Thymus (tissue), 11 donors: Measurements from ENCODE around the gene KRTAP5-3. TPM values are rescaled to one million over a fixed set of nuclear protein-coding genes. Genes with fewer than 3 reads are reported as not detected.
"Not testable (repeated sequence)": the region's sequence is repeated elsewhere in the genome, so short reads cannot be mapped to it uniquely, and the experiment has no call there.

Source experiments
- DNase-seq, 9 donors: peaks; one replicate each; pipeline ENCODE4 v3.0.0-alpha.2; 2013; ENCODE audit warnings: low spot score in 9 of 9, low read depth in 6 of 9, missing footprints in 1 of 9
- H3K27ac ChIP-seq, 2 donors: one replicate each; pipeline ENCODE4 v1.5.1; 2013; ENCODE audit warnings: control low read depth in 1 of 2, low read depth in 1 of 2, low read length in 1 of 2, mild to moderate bottlenecking in 1 of 2, moderate library complexity in 1 of 2
- H3K27me3 ChIP-seq, 2 donors: one replicate each; pipeline ENCODE4 v1.5.1; 2013; ENCODE audit warnings: low read length in 1 of 2; ENCODE audit not compliant: control insufficient read depth in 2 of 2, insufficient read depth in 1 of 2
- H3K36me3 ChIP-seq, 2 donors: one replicate each; pipeline ENCODE4 v1.5.1; 2013; ENCODE audit warnings: low read length in 1 of 2, mild to moderate bottlenecking in 1 of 2, moderate library complexity in 1 of 2; ENCODE audit not compliant: control insufficient read depth in 2 of 2, insufficient read depth in 2 of 2
- H3K4me1 ChIP-seq, 2 donors: one replicate each; pipeline ENCODE4 v1.5.1; 2013; ENCODE audit warnings: low read length in 2 of 2; ENCODE audit not compliant: control insufficient read depth in 2 of 2, insufficient read depth in 2 of 2
- H3K4me3 ChIP-seq, 2 donors: one replicate each; pipeline ENCODE4 v1.5.1; 2013; ENCODE audit warnings: low read length in 2 of 2, control low read depth in 1 of 2, mild to moderate bottlenecking in 1 of 2
- H3K9me3 ChIP-seq, 2 donors: one replicate each; pipeline ENCODE4 v1.5.1; 2013; ENCODE audit warnings: low read length in 1 of 2, mild to moderate bottlenecking in 1 of 2; ENCODE audit not compliant: control insufficient read depth in 2 of 2, insufficient read depth in 1 of 2
- WGBS: extraction: QIAGEN DNeasy Blood & Tissue Kit; methylation state at CpG from one replicate; pipeline ENCODE4 v1.1.7; 2013; 5-methylcytosine and 5-hydroxymethylcytosine counted together
- polyA plus RNA-seq: library from polyadenylated mRNA; stranded (reverse); fragments of 200-250 nt; gene quantifications from one replicate; pipeline ENCODE4 v1.2.3, GENCODE V29; 2013
- total RNA-seq: library from RNA; stranded (reverse); fragments of 120-200 nt; gene quantifications from one replicate; pipeline ENCODE4 v1.2.4, GENCODE V29; 2013
- donor health status: healthy.

KRTAP5-3 gene
- total and polyA plus RNA-seq, 2 donors = 0.02 TPM; not detected in 1

DNA sequence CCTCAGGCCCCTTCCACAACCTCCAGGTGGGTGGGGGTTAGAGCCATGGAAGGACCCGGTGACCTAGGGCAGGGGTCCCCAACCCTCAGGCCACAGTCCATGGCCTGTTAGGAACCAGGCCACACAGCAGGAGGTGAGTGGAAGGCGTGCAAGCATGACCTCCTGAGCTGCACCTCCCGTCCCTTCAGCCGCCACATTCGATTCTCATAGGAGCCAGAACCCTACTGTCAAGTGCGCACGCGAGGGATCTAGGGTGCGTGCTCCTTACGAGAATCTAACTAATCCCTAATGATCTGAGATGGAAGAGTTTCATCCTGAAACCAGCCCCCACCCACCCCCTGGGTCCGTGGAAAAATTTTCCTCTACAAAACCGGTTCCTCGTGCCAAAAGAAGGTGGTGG, 17.3 kb upstream of the KRTAP5-3 start:
- 94% methylated on average over 13 of the region's 13 CpGs for WGBS
- Histone ChIP-seq H3K9me3 (no peaks in the 10 kb centered on the region), H3K4me3 (no peak overlapping the region), H3K27ac (no peak overlapping the region), H3K4me1 (no peaks in the 10 kb centered on the region), H3K27me3 (peaks cover 0 to 31% of the 10 kb centered on the region in 2 donors), H3K36me3 (no peaks in the 10 kb centered on the region)
- no peak for DNase-seq

DNA sequence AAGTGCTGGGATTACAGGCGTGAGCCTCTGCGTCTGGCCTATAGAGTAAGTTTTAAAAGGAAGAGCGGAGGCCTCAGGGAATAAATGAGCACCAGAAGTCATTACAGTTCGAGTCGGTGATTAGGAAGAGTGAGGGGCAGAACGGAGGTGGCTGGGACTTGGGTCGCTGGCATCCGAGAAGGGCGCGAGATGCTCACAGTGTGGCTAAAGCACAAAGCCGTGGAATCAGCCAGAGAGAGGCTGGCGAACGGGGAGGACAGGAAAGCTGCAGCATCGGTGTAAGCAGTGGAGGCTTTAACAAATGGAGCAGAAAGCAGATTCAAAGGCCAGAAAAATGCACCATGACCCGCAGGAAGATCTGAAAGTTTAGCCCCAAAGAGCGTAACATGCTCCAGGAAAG, 16.4 kb upstream of the KRTAP5-3 start:
- no peaks in the 10 kb centered on the region for H3K36me3 ChIP-seq
- peaks cover 0 to 27% of the 10 kb centered on the region in 2 donors for H3K27me3 ChIP-seq
- no peaks in the 10 kb centered on the region for H3K9me3 ChIP-seq
- H3K4me1 ChIP-seq = no peaks in the 10 kb centered on the region
- no peak overlapping the region for H3K4me3 ChIP-seq
- no peak overlapping the region for H3K27ac ChIP-seq
- no peak for DNase-seq
- 91% methylated on average over 16 of the region's 16 CpGs for WGBS

DNA sequence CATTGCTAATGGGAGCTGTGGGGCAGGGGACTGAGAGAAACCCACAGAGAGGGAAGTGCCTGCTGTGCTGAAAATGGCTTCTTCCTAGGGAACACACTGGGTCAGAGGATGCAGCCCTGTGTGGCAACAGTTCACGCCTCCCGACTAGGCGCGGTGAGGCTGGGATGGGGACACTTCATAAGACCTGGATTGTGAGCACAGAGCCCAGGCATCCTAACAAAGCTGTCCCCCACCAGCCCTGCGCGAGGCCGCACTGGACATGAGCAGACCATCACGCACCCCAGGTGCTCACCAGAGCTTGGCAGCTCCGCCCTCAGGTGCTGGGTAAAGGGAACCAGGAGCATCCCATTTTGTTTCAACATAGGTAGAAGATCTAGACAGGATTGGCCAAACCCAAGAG, 15.5 kb upstream of the KRTAP5-3 start:
- no peak overlapping the region for H3K4me3 ChIP-seq
- H3K27me3 ChIP-seq = peaks cover 0 to 18% of the 10 kb centered on the region in 2 donors
- H3K4me1 ChIP-seq = no peaks in the 10 kb centered on the region
- no peak overlapping the region for H3K27ac ChIP-seq
- WGBS = 91% methylated on average over 9 of the region's 9 CpGs
- H3K9me3 ChIP-seq = no peaks in the 10 kb centered on the region
- no peak for DNase-seq
- H3K36me3 ChIP-seq = no peaks in the 10 kb centered on the region

DNA sequence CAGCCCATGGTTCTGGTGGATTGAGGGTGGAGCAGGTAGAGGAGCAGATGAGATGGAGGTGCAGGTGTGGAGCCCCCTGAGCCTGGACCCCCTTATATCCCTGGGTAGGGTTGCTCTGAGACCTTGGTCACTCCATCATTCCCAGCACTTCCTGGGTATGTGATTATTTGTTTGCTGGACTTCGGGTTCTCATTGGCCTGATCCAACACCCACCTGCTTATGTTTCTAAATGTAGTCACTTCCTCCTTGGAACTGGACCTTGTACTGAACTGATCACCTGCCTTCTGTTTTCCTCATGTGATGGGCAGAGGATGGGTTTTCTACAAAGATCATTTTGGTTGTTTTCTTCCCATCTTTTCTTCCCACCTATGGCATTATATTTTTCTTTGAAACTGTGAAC, 13.8 kb upstream of the KRTAP5-3 start, which contains the start of gene KRTAP5-4:
Gene KRTAP5-4 (minus strand): TSS at position 53 of the 400 bp plus-strand sequence. CDS start 45 bp downstream, at position 8.
- WGBS = 64% methylated on average over 1 of the region's 1 CpG
- DNase-seq = no peak
- no peaks in the 10 kb centered on the region for H3K4me1 ChIP-seq
- H3K4me3 ChIP-seq = no peak within 1 kb of the TSS
- no peak within 1 kb of the TSS for H3K27ac ChIP-seq
- no peaks in the 10 kb centered on the region for H3K36me3 ChIP-seq
- H3K27me3 ChIP-seq = peaks cover 0 to 10% of the 10 kb centered on the region in 2 donors
- no peaks in the 10 kb centered on the region for H3K9me3 ChIP-seq

DNA sequence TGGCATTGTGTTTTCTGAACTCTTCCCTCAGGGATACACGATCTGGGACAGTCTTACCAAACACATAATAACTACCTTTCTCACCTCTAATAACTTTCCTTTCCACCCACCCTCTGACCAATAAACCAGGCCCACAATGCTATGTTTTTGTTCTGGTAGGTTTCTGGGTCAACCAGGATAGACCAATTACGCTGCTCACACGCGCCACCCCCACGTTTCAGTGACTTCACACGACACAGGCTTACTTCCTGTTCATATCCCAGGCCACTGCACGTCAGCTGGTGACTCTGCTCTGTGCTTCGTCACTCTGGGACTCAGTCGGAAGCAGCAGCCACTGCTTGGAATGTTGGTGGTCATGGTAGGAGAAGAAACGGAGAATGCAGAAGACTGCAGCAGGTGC, 11.2 kb upstream of the KRTAP5-3 start:
- Histone ChIP-seq H3K9me3 (no peaks in the 10 kb centered on the region), H3K4me1 (no peaks in the 10 kb centered on the region), H3K4me3 (no peak overlapping the region), H3K27ac (no peak overlapping the region), H3K36me3 (no peaks in the 10 kb centered on the region), H3K27me3 (peaks cover 0 to 3% of the 10 kb centered on the region in 2 donors)
- no peak for DNase-seq
- WGBS = 58% methylated on average over 10 of the region's 10 CpGs

DNA sequence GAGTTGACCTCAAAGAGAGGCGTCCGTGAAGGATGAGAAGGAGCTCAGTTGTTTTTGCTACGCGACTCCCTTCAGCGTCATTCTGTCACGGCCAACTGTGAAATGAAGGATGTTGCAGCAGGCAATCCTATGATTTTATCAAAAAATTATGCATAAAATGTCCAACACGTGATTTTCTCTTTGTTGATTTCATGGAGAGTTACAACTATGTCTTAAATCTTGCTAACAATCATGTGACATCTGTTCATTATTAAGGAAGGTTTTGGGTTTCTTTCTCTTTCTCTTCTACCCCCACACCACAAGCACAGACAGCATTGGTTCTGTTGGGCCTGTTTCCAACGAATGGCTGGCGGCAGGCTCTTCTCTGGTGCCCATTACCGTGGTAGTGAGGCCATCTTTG, 10.0 kb upstream of the KRTAP5-3 start:
- Histone ChIP-seq H3K4me1 (no peaks in the 10 kb centered on the region), H3K9me3 (no peaks in the 10 kb centered on the region), H3K27ac (no peak overlapping the region), H3K4me3 (no peak overlapping the region), H3K27me3 (no peaks in the 10 kb centered on the region), H3K36me3 (no peaks in the 10 kb centered on the region)
- WGBS = 90% methylated on average over 10 of the region's 10 CpGs
- no peak for DNase-seq

DNA sequence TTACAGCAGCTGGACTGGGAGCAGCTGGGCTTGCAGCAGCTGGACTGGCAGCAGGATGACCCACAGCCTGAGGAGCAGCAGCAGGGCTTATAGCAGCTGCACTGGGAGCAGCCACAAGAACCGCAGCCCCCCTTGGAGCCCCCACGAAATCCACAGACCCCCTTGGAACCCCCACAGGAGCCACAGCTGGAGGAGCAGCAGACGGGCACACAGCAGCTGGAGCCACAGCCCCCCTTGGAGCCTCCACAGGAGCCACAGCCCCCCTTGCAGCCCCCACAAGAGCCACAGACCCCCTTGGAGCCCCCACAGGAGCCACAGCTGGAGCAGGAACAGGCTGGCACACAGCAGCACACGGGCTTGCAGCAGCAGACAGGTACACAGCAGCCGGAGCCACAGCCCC, 362 bp downstream of the KRTAP5-3 start:
- not testable (repeated sequence) for DNase-seq, H3K27ac ChIP-seq, H3K36me3 ChIP-seq, H3K9me3 ChIP-seq, H3K4me3 ChIP-seq, H3K4me1 ChIP-seq
- peaks cover 0 to 25% of the 10 kb centered on the region in 2 donors for H3K27me3 ChIP-seq
- WGBS = 55% methylated on average over 5 of the region's 5 CpGs

DNA sequence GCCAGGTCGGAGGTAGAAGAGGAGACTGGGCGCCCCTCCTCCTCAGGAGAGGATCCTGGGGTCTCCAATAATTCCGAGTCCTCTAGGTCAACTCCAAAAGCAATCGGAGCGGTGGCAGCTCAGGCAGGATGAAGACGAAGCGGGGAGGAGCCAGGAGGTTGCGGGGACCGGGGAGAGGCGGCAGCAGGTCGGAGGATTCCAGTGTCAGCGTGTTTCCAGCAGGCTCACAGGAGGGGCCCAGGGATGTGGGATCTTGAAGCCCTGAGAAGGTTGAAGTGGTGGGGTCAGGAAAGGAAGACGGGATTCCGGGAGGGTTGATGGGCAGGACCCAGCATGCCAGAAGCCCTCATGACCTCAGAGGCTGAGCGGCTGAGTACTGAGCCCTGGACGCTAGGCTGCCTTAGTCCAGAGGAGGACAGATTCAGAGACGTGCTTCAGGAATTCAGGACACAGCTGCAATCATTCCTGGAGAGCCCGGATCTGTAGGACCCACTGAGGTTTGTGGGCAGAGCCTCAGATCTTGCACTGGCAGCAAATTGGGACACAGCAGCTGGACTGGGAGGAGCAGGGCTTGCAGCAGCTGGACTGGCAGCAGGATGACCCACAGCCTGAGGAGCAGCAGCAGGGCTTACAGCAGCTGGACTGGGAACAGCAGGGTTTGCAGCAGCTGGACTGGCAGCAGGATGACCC, 962 bp downstream of the KRTAP5-3 start:
- not testable (repeated sequence) for H3K4me3 ChIP-seq, H3K9me3 ChIP-seq, H3K27ac ChIP-seq, H3K36me3 ChIP-seq, DNase-seq, H3K4me1 ChIP-seq
- WGBS = 60% methylated on average over 18 of the region's 18 CpGs
- H3K27me3 ChIP-seq = peaks cover 0 to 25% of the 10 kb centered on the region in 2 donors

DNA sequence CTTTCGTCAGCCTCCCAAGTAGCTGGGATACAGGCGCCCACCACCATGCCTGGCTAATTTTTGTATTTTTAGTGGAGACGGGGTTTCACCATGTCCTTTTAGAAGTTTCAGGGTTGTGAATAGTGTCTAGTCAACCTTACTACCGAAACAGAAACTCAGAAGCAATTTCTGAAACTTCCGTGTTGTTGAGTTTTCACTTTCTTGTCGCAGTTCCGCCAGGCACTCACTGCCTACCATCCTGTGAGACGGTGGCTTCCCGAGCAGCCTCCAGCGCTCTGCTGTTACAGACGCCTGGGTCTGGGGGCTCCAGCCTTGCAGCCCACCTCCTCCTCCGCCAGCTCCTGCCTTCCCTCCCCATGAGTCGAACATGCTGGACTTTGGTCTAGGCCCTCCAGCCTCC, 2.3 kb downstream of the KRTAP5-3 start:
- H3K27me3 ChIP-seq = peaks cover 0 to 25% of the 10 kb centered on the region in 2 donors
- WGBS = 90% methylated on average over 13 of the region's 13 CpGs
- H3K4me3 ChIP-seq, DNase-seq, H3K36me3 ChIP-seq, H3K9me3 ChIP-seq, H3K4me1 ChIP-seq, H3K27ac ChIP-seq: not testable (repeated sequence)
